NT2/D1 (cell line): ENCODE measurements around the gene CPE.

Experiments used
- SUZ12 ChIP-seq: IDR thresholded peaks from 2 replicates; pipeline ENCODE4 v1.6.1; 2011; ENCODE audit not compliant: insufficient read length, insufficient read depth; ENCODE audit errors: extremely low read depth
- YY1 ChIP-seq: IDR thresholded peaks from 2 replicates; pipeline ENCODE4 v1.6.1; 2011; ENCODE audit not compliant: insufficient read length, insufficient read depth
- ZNF274 ChIP-seq: IDR thresholded peaks from 2 replicates; pipeline ENCODE4 v1.6.1; 2011; ENCODE audit warnings: mild to moderate bottlenecking, low read depth, low read length

GRCh38 chr4:165508372-165509120, 129.7 kb downstream of the CPE start:
- TF ChIP-seq YY1 (no peak), ZNF274 (no peak), SUZ12 (no peak)
